GM19372 (cell line): Measurements from ENCODE around the gene TRMT1.

ENCODE experiments used
- ATAC-seq: cut with Tn5 transposase; IDR thresholded peaks from one replicate; pipeline ENCODE4 v1.9.1; 2021; ENCODE audit warnings: mild to moderate bottlenecking, low read depth, moderate library complexity; ENCODE audit not compliant: unreplicated experiment

TRMT1 gene

GRCh38 chr19:13103581-13104359 is 12.8 kb downstream of the TRMT1 start:
- ATAC-seq = no peak

- peak; percentile 42 for ATAC-seq
Measured at GRCh38 chr19:13102666-13103580, 13.6 kb downstream of the TRMT1 start, which contains the start of gene LYL1. Gene LYL1, minus strand, starts transcription at chr19:13102858. Its CDS starts 1,687 bp downstream, at chr19:13101171.

GRCh38 chr19:13102416-13102665 is 14.2 kb downstream of the TRMT1 start:
- ATAC-seq = no peak

DNA sequence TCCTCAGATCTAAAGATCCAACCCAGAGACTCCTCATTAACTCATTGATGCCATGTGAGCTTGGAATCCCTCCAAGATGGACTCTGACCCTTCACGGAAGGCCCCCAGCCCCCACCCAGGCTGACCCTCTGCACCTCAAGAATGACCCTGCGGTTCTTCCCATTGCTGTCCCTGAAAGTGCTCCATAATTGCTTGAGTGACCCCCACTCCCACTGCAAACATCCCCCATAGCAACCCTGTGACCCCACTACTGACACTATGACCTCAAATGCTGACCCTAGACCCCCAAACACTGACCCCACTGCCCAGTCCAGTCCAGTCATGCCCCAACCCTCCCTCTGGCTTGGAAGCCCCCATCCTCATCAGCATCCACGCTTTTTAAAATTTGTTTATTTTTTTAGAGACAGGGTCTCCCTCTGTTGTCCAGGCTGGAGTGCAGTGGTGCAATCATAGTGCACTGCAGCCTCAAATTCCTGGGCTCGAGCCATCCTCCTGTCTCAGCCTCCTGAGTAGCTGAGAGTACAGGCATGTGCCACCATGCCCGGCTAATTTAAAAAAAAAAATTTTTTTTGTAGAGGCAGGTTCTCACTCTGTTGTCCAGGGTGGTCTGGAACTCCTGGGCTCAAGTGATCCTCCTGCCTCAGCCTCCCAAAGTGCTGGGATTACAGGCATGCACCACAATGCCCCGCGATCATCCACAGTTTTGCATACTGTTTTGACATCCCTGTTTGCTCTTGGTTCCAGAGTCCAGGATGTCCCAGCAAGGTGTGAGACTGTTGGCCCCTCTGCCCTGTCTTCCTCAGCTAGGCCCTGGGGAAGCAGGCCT is 14.7 kb downstream of the TRMT1 start:
- no peak for ATAC-seq

DNA sequence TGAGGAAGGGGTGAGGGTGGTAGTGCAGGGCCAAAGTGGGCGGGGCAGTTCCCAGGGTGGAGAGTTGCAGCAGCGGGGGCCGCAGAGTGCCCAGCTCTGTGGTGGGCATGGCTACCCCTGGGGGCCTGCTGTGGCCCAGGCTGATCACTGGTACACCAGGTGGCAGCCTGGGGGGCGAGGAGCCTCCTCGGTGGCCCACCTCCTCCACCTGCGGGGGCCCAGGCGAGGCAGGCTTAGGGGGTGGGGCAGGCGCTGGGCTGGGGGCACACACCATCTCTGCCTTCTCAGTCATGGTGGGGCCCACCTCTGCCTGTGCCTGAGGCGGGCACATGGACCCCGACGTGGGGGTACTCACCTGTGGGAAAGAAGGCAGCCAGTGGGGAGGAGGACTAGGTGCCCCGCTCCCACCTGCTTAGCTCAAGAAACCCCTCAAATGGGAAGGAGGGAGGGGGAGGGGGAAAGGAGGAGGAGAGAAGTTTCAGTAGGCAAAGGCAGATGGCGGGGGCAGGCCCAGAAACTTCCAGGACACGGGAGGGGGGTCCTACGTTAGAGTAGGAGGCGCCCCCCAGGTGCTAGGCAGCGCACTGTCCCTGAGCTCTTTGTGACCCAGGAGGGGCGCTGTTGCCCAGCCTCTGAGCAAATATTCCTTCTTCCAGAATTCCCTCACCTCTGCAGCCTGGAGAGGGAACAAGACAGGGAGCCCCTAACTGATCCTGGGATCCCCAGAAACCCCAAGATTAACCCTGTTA is 15.5 kb downstream of the TRMT1 start:
- no peak for ATAC-seq

GRCh38 chr19:13100031-13100588 is 16.4 kb downstream of the TRMT1 start:
- no peak for ATAC-seq

DNA sequence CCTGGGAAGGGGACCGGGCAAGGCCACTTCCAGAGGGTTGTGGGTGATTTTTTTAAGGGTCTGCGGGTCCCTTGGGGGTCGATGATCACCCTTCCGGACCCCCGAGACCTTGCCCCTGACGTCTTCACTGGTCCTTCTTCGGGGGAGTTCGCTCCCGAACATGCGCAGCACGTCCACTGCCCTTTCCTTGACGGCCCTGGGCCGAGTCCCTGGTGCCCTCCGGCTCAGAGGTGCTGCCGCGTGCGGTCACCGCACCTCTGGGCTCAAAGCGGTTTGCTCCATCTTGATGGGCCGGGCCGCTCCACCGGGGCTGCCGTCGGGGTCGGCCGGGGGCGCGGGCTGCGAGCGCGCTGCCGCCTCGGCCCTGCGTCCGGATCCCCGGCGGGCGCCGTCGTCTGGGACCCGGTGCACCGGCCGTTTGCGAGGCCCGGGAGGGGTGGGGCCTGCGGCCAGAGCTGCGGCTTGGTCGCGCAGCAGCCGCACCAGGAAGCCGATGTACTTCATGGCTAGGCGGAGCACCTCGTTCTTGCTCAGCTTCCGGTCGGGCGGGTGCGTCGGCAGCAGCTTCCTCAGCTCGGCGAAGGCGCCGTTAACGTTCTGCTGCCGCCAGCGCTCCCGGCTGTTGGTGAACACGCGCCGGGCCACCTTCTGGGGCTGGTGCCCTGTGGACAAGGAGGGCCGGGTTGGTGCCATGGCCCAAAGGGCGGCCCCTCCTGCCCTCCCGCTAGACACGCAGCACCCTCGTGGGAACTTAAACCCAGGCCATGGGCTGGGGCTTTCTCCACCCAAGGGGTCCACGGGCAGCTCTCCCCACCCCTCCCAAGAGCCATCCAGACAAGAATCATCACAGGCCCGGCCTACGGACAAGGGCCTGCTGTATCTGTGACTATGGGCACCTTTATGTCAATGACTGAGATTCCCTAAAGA is 17.2 kb downstream of the TRMT1 start:
- no peak for ATAC-seq

GRCh38 chr19:13098277-13099072 is 18.1 kb downstream of the TRMT1 start:
- no peak for ATAC-seq

GRCh38 chr19:13097463-13098258 is 18.9 kb downstream of the TRMT1 start:
- ATAC-seq = no peak

DNA sequence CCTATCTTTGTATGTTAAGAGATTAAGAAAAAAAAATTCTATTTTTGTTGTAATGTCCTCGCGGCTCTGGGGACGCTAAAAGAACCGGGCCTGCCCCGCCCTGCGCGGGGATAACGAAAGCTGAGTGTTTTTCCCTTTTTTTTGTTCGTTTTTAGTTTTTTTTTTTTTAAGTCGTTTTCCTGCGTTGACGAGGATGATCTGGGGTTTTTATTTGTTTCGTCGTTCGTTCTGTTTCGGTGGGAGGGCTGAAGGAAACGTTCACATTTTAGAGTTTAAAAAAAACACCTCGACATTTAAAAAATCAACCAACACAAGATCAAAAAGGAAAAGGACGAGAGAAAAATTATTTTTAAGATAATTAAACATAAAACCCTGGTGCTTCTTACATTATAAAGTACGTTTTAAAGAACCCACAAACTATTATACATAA is 19.5 kb downstream of the TRMT1 start:
- no peak for ATAC-seq

DNA sequence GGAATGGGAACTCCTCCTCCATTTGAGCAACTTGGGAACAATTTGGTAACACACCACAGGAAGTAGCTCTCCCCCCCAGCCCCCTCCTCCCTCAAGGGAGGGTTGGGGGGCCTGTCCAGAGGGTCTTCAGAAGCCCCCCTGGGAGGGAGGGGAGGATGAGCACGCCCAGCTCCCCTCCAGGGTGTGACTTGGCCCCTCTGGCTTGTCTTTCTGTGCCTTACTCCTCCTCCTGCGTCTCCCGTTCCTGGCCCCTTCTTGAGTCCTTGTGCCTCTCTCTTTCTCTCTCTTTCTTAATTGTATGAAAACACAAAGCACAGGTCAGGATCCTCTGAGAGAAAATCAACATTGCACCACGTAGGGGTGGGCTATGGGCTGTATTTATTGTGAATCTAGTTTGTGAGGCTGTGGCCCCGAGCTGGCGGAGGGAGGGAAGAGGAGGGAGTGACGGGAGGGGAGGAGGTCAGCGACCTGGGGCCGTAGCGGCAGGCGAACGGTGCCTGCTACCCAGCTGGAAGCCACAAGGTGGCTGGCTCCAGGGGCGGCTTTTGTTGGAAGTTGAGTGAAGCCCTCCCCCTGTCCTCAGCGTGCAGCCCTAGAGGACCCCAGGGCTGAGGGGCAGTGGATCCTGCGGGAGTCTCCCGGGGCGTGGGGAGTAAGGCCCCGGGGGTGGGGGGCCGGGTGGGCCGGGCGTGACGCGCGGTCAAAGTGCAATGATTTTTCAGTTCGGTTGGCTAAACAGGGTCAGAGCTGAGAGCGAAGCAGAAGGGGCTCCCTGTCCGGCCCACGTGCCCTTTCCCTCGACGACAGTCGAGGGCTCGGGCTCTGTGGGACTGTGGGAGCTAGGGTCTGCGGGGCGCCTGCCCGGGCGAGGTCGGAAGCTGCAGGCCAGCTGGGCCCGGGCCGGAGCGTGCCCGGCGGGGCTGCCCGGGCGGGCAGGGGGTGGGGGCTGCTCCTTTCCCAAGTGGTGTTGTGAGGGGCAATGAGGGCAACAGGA is 20.3 kb downstream of the TRMT1 start:
- no peak for ATAC-seq

DNA sequence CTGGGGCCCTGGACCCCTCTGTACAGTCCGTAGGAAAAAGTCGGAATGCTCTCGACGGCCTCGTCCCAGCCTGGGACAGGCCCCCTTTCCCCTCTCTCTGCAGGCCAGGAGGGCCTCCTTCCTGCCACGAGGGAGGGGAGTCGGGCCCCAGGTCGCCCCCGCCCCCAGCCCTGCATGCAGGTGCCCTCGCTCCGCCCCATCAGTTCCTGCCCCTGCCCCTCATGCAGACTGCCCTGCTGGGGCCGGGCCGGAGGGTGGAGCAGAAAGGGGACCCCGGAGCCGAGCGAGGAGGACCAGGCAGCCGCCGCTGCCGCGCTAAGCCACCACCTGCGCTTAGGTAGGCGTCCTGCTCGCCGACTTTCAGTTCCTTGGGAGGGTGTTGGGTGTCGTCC is 21.2 kb downstream of the TRMT1 start:
- ATAC-seq = no peak

- no peak for ATAC-seq
Measured at GRCh38 chr19:13094771-13095392, 21.7 kb downstream of the TRMT1 start.

- ATAC-seq = no peak
Measured at GRCh38 chr19:13094106-13094504, 22.4 kb downstream of the TRMT1 start.

DNA sequence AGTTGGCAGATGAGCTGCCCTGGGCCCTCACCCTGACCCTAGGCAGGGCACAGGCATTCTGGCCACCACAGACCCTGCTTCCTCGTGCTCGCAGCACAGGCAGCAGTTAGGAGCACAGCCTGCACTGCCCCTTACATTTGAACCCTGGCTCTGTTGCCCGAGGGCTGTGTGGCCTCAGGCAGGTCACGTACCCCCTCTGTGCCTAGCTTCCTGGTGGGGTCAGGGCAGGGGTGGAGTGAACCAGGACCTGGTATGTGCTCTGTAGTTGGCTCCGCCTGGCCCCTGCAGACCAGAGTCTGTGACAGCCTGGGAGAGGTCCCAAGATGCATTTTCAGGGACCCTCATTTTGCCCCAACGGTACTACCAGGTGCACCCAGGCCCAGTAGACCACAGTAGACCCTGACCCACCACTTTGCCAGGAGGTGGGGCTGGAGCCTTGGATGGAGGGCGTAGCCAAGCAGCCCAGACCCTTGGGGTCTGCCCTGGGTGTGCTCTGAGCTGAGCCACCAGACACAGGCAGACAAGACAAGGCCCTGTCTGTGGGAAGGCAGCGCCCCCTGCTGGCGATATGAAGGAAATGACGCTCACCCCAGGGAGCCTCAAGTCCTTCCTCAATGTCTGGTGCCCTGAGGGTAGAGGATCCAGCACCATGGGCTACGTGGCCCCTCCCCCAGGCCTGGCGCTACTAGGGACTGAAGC is 23.0 kb downstream of the TRMT1 start:
- no peak for ATAC-seq
